ENCODE data around the gene MSRB3.

DNA sequence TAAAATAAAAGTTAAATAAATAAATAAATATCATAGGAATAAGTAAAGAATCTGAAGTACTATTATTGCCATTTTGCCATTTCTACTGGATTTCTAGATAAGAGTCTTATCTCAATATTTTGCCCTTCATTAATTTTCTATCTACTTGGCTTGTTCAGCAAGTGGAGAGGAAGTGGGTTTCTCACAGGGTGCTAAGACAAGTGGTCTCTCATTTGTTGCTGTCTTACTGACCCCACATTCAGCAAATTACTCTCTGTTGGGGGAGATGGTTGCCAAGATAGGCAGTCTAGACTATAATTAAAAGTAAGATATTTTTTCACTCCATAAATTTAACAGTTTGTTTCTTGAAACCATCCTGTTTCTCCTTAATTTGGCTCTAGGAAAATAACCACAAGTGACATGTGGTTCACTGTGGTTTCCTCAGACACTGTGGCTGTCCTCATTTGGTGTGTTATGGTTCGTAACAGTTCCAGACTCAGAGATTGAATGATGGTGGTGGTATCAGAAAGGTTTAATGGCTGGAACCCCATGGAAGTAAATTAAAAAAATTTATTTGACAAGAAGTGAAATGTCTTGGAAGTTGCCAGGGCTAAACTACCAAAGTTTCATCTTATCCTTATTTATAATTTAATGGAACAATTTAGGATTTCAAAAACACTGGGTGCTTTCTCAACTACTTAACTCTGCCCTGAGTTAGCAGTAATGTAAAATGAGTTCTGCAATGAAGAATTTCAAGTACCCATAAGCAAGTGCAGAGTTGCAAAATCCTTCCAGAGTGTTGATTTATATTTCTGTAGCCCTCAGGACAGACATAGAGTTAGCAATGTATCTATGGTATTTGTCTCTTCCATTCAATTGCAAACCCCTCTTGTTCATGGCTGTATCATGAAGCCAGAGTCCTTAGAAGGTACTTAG lies 214.8 kb downstream of the MSRB3 start:
- TF ChIP-seq, protein P1, sequence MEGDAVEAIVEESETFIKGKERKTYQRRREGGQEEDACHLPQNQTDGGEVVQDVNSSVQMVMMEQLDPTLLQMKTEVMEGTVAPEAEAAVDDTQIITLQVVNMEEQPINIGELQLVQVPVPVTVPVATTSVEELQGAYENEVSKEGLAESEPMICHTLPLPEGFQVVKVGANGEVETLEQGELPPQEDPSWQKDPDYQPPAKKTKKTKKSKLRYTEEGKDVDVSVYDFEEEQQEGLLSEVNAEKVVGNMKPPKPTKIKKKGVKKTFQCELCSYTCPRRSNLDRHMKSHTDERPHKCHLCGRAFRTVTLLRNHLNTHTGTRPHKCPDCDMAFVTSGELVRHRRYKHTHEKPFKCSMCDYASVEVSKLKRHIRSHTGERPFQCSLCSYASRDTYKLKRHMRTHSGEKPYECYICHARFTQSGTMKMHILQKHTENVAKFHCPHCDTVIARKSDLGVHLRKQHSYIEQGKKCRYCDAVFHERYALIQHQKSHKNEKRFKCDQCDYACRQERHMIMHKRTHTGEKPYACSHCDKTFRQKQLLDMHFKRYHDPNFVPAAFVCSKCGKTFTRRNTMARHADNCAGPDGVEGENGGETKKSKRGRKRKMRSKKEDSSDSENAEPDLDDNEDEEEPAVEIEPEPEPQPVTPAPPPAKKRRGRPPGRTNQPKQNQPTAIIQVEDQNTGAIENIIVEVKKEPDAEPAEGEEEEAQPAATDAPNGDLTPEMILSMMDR (IDR thresholded peaks at IDR 0.05) = no peak
- no peak for TF ChIP-seq EZH2 (IDR thresholded peaks at IDR 0.05; ENCODE audit: borderline replicate concordance, insufficient read depth, low read depth, low read length, poor library complexity, severe bottlenecking)

All from B cell (primary cell).